GM23338 (cell line): ENCODE measurements around the gene BRCA1. TPM values are rescaled to one million over a fixed set of nuclear protein-coding genes. Genes with fewer than 3 reads are reported as not detected.
A peak's percentile ranks its signal among the peaks of the same experiment; 100 is the strongest.

Source experiments
- ATAC-seq: fragments of 200-7000 bp; cut with Tn5 transposase; 3 replicates; pipeline ENCODE4 v1.9.1; 2020
- DNase-seq: peaks from one replicate; pipeline ENCODE4 v3.0.0-alpha.2; 2015; ENCODE audit warnings: low spot score
- H2AFZ ChIP-seq: fragments of 200-600 bp; sonication (generic); 2 replicates; pipeline ENCODE4 v1.8.0; 2016; ENCODE audit warnings: antibody characterized with exemption, mild to moderate bottlenecking, moderate library complexity
- H3F3A ChIP-seq: fragments of 200-600 bp; sonication (generic); replicated peaks from 2 replicates; pipeline ENCODE4 v1.8.0; 2017; ENCODE audit warnings: antibody characterized with exemption, mixed run types, low read depth
- H3K27ac ChIP-seq: fragments of 200-600 bp; sonication (generic); 2 replicates; pipeline ENCODE4 v1.6.1; 2016; ENCODE audit warnings: low read depth
- H3K27me3 ChIP-seq: fragments of 200-600 bp; sonication (generic); 2 replicates; pipeline ENCODE4 v1.8.0; 2016; ENCODE audit warnings: mild to moderate bottlenecking, mixed run types, moderate library complexity; ENCODE audit not compliant: insufficient read depth
- H3K36me3 ChIP-seq: fragments of 200-600 bp; sonication (generic); 2 replicates; pipeline ENCODE4 v1.8.0; 2016; ENCODE audit warnings: mild to moderate bottlenecking; ENCODE audit not compliant: insufficient read depth
- H3K4me1 ChIP-seq: fragments of 200-600 bp; sonication (generic); 2 replicates; pipeline ENCODE4 v1.8.0; 2016; ENCODE audit warnings: mild to moderate bottlenecking, moderate library complexity; ENCODE audit not compliant: insufficient read depth
- H3K4me2 ChIP-seq: fragments of 200-600 bp; sonication (generic); 2 replicates; pipeline ENCODE4 v1.7.1; 2017; ENCODE audit warnings: mixed run types
- H3K4me3 ChIP-seq: fragments of 200-600 bp; sonication (generic); 2 replicates; pipeline ENCODE4 v1.6.1; 2016; ENCODE audit warnings: mixed run types
- H3K79me2 ChIP-seq: fragments of 200-600 bp; sonication (generic); replicated peaks from 2 replicates; pipeline ENCODE4 v1.8.0; 2017; ENCODE audit warnings: mild to moderate bottlenecking; ENCODE audit not compliant: insufficient read depth
- H3K9me2 ChIP-seq: fragments of 200-600 bp; sonication (generic); 2 replicates; pipeline ENCODE4 v1.8.0; 2017; ENCODE audit not compliant: insufficient read depth
- H4K20me1 ChIP-seq: fragments of 200-600 bp; sonication (generic); replicated peaks from 2 replicates; pipeline ENCODE4 v1.8.0; 2017; ENCODE audit warnings: mild to moderate bottlenecking; ENCODE audit not compliant: insufficient read depth
- H3K27ac Mint-ChIP-seq: 2 replicates; pipeline ENCODE4 v1.8.0; 2020; ENCODE audit warnings: inconsistent platforms, mild to moderate bottlenecking, moderate library complexity, mixed read lengths
- H3K27me3 Mint-ChIP-seq: 3 replicates; pipeline ENCODE4 v1.8.0; 2022; ENCODE audit warnings: low read depth, mild to moderate bottlenecking, moderate library complexity, mixed read lengths, inconsistent platforms; ENCODE audit not compliant: insufficient read depth, poor library complexity
- H3K36me3 Mint-ChIP-seq: 3 replicates; pipeline ENCODE4 v1.8.0; 2021; ENCODE audit warnings: low read depth, mild to moderate bottlenecking, inconsistent platforms, moderate library complexity, mixed read lengths
- H3K4me1 Mint-ChIP-seq: 3 replicates; pipeline ENCODE4 v1.8.0; 2020; ENCODE audit warnings: mild to moderate bottlenecking, inconsistent platforms, mixed read lengths
- H3K4me3 Mint-ChIP-seq: 3 replicates; pipeline ENCODE4 v1.8.0; 2021; ENCODE audit warnings: moderate library complexity, mild to moderate bottlenecking, inconsistent platforms, mixed read lengths
- H3K9me3 Mint-ChIP-seq: 3 replicates; pipeline ENCODE4 v1.8.0; 2020; ENCODE audit warnings: moderate library complexity, mild to moderate bottlenecking, inconsistent platforms, mixed read lengths
- CREB1 ChIP-seq: fragments of 250-450 bp; sonication (Bioruptor Pico); IDR thresholded peaks from 2 replicates; pipeline ENCODE4 v1.5.0; 2020; ENCODE audit warnings: low read depth, mild to moderate bottlenecking, moderate library complexity
- CTCF ChIP-seq, 2 experiments: fragments of 200-600 bp in 1 of 2; sonication (generic) in 1 of 2; conservative IDR thresholded peaks; 2 replicates each; pipeline versions ENCODE4 v1.5.1 to v1.6.1; 2016 to 2017; ENCODE audit warnings: antibody characterized with exemption in 2 of 2, low read depth in 2 of 2, mild to moderate bottlenecking in 2 of 2, moderate library complexity in 1 of 2
- ETS1 ChIP-seq: IDR thresholded peaks from 2 replicates; pipeline ENCODE4 v1.6.1; 2016; ENCODE audit warnings: antibody characterized with exemption
- EZH2 ChIP-seq: fragments of 200-600 bp; sonication (generic); IDR thresholded peaks from one replicate; pipeline ENCODE4 v1.8.0; 2017; ENCODE audit warnings: antibody characterized with exemption, mild to moderate bottlenecking, low read depth; ENCODE audit not compliant: unreplicated experiment
- EZH2phosphoT487 ChIP-seq: fragments of 200-600 bp; sonication (generic); IDR thresholded peaks from one replicate; pipeline ENCODE4 v1.8.1; 2018; ENCODE audit warnings: antibody characterized with exemption; ENCODE audit not compliant: unreplicated experiment
- JUNB ChIP-seq: IDR thresholded peaks from one replicate; pipeline ENCODE4 v1.6.1; 2016; ENCODE audit warnings: antibody characterized with exemption; ENCODE audit not compliant: unreplicated experiment
- POLR2AphosphoS5 ChIP-seq: IDR thresholded peaks from 2 replicates; pipeline ENCODE4 v1.6.1; 2016; ENCODE audit warnings: antibody characterized with exemption, low read depth
- REST ChIP-seq: IDR thresholded peaks from one replicate; pipeline ENCODE4 v1.6.1; 2018; ENCODE audit warnings: antibody characterized with exemption; ENCODE audit not compliant: unreplicated experiment
- STAT1 ChIP-seq: IDR thresholded peaks from one replicate; pipeline ENCODE4 v1.6.1; 2016; ENCODE audit warnings: antibody characterized with exemption; ENCODE audit not compliant: unreplicated experiment
- ZNF114 ChIP-seq: fragments of 250-450 bp; sonication (Bioruptor Pico); IDR thresholded peaks from 2 replicates; pipeline ENCODE4 v1.5.0; 2020; ENCODE audit warnings: mild to moderate bottlenecking, moderate library complexity
- polyA plus RNA-seq: library from polyadenylated mRNA; unstranded; fragments of >200 nt; fragmentation: Nextera tagmentation; extraction: Ambion mirVana; gene quantifications from 2 replicates; pipeline ENCODE4 v1.2.1, GENCODE V29; 2016
- total RNA-seq: library from RNA; depleted of rRNA; stranded (reverse); fragments of >200 nt; shearing (Covaris generic); gene quantifications from 2 replicates; pipeline ENCODE4 v1.2.3, GENCODE V29; 2014

Gene BRCA1
- total and polyA plus RNA-seq, 2 experiments from 2014 or later, result 43.2 to 45.9 TPM

DNA sequence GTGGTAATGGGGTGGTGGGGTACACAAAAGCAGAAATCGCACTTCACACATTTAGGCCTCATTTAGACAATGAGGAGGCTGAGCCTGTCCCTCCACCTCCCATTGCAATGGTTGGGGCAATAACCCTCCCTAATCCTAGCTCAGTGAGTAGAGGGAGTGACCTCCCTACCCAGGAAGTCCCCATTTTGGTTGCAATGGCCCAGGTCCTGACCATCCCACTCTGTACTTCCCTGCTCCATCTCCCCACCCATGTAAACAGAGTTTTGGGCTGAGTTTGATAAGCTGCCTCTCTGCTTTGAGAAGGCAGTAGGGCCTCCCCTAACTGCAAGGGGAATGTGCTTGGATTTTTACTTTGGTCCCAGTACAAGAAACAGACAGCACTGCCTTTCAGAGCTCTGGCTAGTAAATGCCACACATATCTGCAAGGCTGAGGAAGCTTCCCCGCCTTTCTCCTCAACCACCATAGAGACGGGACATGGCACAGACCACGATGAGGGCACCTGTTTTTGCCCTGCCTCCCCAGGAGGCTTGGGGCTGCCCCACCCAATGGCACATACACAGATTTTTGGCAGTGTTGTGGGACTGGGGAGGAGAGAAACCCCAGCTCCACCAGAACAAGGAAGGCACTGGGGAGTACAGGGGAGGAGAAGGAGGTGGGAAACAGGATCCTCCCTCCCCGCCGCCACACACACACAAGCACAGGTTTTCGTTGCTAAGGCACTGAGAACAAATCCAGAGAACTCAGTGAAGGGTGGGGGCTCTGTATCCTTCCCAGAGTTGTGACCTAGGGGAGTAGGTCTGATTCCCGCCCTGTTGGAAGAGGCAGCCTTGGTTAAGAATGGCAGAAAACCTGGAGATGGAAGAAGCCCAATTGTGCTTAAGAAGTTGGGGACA lies 110.3 kb downstream of the BRCA1 start (continued):
- no peak for TF ChIP-seq CTCF (conservative IDR thresholded peaks at IDR 0.05; ENCODE audit: low read depth in 2 of 2)
- TF ChIP-seq REST, result no peak
- TF ChIP-seq STAT1, result no peak
- no peak for TF ChIP-seq ETS1
- no peak for TF ChIP-seq JUNB
- no peak for TF ChIP-seq EZH2phosphoT487
- TF ChIP-seq ZNF114 (CRISPR knock-in tag), result no peak

DNA sequence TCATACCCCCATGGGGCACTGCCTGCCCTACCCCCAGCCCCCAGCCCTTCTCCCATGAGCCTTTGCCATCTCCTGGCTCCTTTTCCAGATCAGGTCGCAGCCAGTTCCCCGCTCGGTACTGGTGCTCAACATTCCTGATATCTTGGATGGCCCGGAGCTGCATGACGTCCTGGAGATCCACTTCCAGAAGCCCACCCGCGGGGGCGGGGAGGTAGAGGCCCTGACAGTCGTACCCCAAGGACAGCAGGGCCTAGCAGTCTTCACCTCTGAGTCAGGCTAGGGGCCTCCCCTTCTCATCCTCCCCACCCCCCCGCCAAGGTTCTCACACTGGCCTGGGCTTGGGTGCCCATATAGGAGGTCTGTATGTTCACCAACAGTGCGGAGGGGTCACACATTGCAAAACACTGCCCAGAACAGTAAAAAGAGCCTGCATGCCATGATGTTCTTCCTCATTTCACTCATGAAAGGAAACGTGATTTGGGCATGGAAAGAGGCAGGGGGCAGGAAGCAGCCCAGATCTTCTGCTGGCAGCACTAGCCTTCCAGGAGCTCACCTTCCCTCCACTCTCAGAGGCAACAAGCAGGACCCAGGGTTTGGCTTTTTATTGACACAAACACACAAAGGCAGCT lies 111.0 kb downstream of the BRCA1 start:
- H2AFZ ChIP-seq, result no peak overlapping the region
- Mint-ChIP-seq H3K27ac (no peak overlapping the region; the same call in 1 of the 2 replicates), H3K4me1 (peaks cover 42% of the 10 kb centered on the region), H3K9me3 (no peaks in the 10 kb centered on the region), H3K27me3 (peaks cover 5% of the 10 kb centered on the region), H3K36me3 (peaks cover 45% of the 10 kb centered on the region), H3K4me3 (no peak overlapping the region; the same call in 2 of the 3 replicates)
- peaks cover 9% of the 10 kb centered on the region; the same call in 1 of the 2 replicates for H3K36me3 ChIP-seq
- DNase-seq, result no peak
- H3K4me1 ChIP-seq, result peaks cover 10% of the 10 kb centered on the region
- no peaks in the 10 kb centered on the region for H3F3A ChIP-seq
- peaks cover 12% of the 10 kb centered on the region for H3K79me2 ChIP-seq
- H3K4me3 ChIP-seq, result no peak overlapping the region
- ATAC-seq, result peak; percentile 23; the same call in 2 of the 3 replicates
- H3K27me3 ChIP-seq, result no peaks in the 10 kb centered on the region
- no peaks in the 10 kb centered on the region for H3K9me2 ChIP-seq
- peaks cover 4% of the 10 kb centered on the region; the same call in 1 of the 2 replicates for H4K20me1 ChIP-seq
- TF ChIP-seq CREB1 (no peak), ZNF114 (CRISPR knock-in tag) (no peak), ETS1 (no peak), POLR2AphosphoS5 (peak; percentile 29; the same call in 1 of the 2 replicates), EZH2 (no peak)
- H3K27ac ChIP-seq, result peak overlapping the region; percentile 69; the same call in 1 of the 2 replicates
- no peak overlapping the region for H3K4me2 ChIP-seq
